Calu3 (cell line): Measurements from ENCODE around the gene NARS2. TPM values are rescaled to one million over a fixed set of nuclear protein-coding genes. Genes with fewer than 3 reads are reported as not detected.

ENCODE experiments used
- BruUV-seq: library from RNA; stranded (reverse); fragments of 400-500 nt; replicated peaks from 2 replicates; lab custom pipeline; 2021; lab: Mats Ljungman, UMichigan
- CTCF ChIA-PET: fragments of 300-600 bp; sonication (Branson Sonifier 250); formaldehyde crosslinking; loops from one replicate; lab custom pipeline; 2022; ENCODE audit warnings: antibody characterized with exemption; lab: Charles Lee
- DNase-seq: peaks from one replicate; pipeline ENCODE4 v3.0.0; 2022
- H3K27ac Mint-ChIP-seq: one replicate; pipeline ENCODE4 v1.8.0; 2022; ENCODE audit warnings: mixed read lengths; ENCODE audit not compliant: unreplicated experiment
- H3K27me3 Mint-ChIP-seq: one replicate; pipeline ENCODE4 v1.8.0; 2022; ENCODE audit warnings: mixed read lengths; ENCODE audit not compliant: unreplicated experiment
- H3K36me3 Mint-ChIP-seq: one replicate; pipeline ENCODE4 v1.8.0; 2022; ENCODE audit warnings: mild to moderate bottlenecking, moderate library complexity, mixed read lengths; ENCODE audit not compliant: insufficient read depth, unreplicated experiment
- H3K4me1 Mint-ChIP-seq: one replicate; pipeline ENCODE4 v1.8.0; 2022; ENCODE audit warnings: mild to moderate bottlenecking, low read depth, mixed read lengths; ENCODE audit not compliant: unreplicated experiment
- H3K4me3 Mint-ChIP-seq: one replicate; pipeline ENCODE4 v1.8.0; 2022; ENCODE audit warnings: mild to moderate bottlenecking, low read depth, moderate library complexity, mixed read lengths; ENCODE audit not compliant: unreplicated experiment
- H3K9me3 Mint-ChIP-seq: one replicate; pipeline ENCODE4 v1.8.0; 2022; ENCODE audit warnings: low read depth, mixed read lengths; ENCODE audit not compliant: unreplicated experiment
- CTCF ChIP-seq: fragments of 200-600 bp; IDR thresholded peaks from one replicate; pipeline ENCODE4 v1.8.0; 2022; ENCODE audit warnings: antibody characterized with exemption; ENCODE audit not compliant: unreplicated experiment
- intact Hi-C: fragments of 100-400 bp; cut with micrococcal nuclease; formaldehyde crosslinking; loops from one replicate; pipeline ENCODE4 v1.10.0; 2022; ENCODE audit not compliant: unreplicated experiment
- total RNA-seq: library from RNA; stranded (reverse); gene quantifications from 2 replicates; pipeline ENCODE4 v1.2.3, GENCODE V29; 2022

The NARS2 gene
- total RNA-seq, 1 experiment from 2014 or later: 17.8 TPM

GRCh38 chr11:78472382-78472781 lies 102.3 kb downstream of the NARS2 start:
- intact Hi-C loops: no loop called here
- no peak overlapping the region for H3K27ac Mint-ChIP-seq

DNA sequence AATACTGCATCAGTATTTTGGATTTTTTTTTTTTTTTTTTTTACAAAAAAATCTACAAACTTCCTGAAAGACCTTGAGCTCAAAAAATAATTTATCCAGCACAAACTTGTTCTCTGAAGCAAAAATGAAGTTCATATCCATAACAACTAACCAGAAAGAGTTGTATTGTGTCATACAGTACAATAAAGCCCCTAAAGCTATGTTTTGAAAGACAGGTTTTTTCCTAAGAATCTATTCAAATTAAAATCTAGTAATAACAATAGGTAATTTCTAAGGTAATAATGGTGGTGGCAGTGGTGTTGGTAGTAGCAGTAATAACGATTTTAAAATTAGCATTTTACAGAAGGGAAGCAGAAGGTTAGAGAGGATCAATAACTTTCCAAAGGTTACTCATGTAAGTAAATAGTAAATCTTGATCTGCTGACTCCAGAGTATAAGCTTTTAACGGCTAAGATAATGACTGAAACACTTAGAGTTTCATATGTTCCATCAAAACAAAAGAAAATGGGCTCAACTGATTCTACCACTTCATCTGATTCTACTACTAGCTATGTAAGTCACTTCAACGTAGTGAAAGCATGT lies 103.7 kb downstream of the NARS2 start:
- Mint-ChIP-seq H3K27ac (no peak overlapping the region), H3K36me3 (no peaks in the 10 kb centered on the region), H3K27me3 (no peaks in the 10 kb centered on the region), H3K9me3 (no peaks in the 10 kb centered on the region), H3K4me1 (no peaks in the 10 kb centered on the region), H3K4me3 (no peak overlapping the region)
- intact Hi-C loops: no loop called here
- CTCF ChIA-PET: no interaction called here
- TF ChIP-seq CTCF: no peak
- no peak for DNase-seq
- BruUV-seq: no TSS peak

More at GRCh38 chr11:78472382-78472781, 102.3 kb downstream of the NARS2 start:
- no peak overlapping the region for H3K4me3 Mint-ChIP-seq
- DNase-seq: no peak
- CTCF ChIA-PET: no interaction called here
- no peaks in the 10 kb centered on the region for H3K36me3 Mint-ChIP-seq
- BruUV-seq: no TSS peak
- no peak for TF ChIP-seq CTCF
- H3K4me1 Mint-ChIP-seq: no peaks in the 10 kb centered on the region
- H3K9me3 Mint-ChIP-seq: no peaks in the 10 kb centered on the region
- no peaks in the 10 kb centered on the region for H3K27me3 Mint-ChIP-seq

- H3K4me1 Mint-ChIP-seq: no peaks in the 10 kb centered on the region
- H3K27ac Mint-ChIP-seq: no peak overlapping the region
- no peak for DNase-seq
- no peaks in the 10 kb centered on the region for H3K27me3 Mint-ChIP-seq
- TF ChIP-seq CTCF: no peak
- CTCF ChIA-PET: no interaction called here
- no peaks in the 10 kb centered on the region for H3K36me3 Mint-ChIP-seq
- H3K4me3 Mint-ChIP-seq: no peak overlapping the region
- no TSS peak for BruUV-seq
- H3K9me3 Mint-ChIP-seq: no peaks in the 10 kb centered on the region
- intact Hi-C loops: no loop called here
Observed at GRCh38 chr11:78469896-78470295, 104.8 kb downstream of the NARS2 start.

DNA sequence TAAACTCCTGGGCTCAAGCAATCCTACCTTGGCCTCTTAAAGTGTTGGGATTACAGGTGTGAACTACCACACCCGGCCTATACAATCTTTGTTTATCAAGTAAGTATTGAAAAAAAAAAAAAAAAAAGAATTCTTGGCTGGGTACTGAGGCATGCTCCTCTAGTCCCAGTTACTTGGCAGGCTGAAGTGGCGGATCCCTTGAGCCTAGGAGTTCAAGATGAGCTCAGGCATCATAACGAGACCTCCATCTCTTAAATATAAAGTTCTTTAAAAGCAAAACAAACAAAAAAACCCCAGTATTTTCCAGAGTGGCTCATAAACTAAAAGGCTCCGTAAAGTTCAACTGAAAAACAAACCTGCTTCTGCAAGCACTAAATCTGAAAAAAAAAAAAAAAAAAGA lies 106.7 kb downstream of the NARS2 start:
- no peak for TF ChIP-seq CTCF
- H3K9me3 Mint-ChIP-seq: no peaks in the 10 kb centered on the region
- H3K4me3 Mint-ChIP-seq: no peak overlapping the region
- CTCF ChIA-PET: no interaction called here
- BruUV-seq: no TSS peak
- DNase-seq: no peak
- intact Hi-C loops: no loop called here
- H3K27me3 Mint-ChIP-seq: no peaks in the 10 kb centered on the region
- H3K36me3 Mint-ChIP-seq: no peaks in the 10 kb centered on the region
- no peak overlapping the region for H3K27ac Mint-ChIP-seq
- no peaks in the 10 kb centered on the region for H3K4me1 Mint-ChIP-seq
